Ascending aorta (tissue), 2 donors: ENCODE results near the gene WNT5A. TPM values are rescaled to one million over a fixed set of nuclear protein-coding genes. Genes with fewer than 3 reads are reported as not detected.

Experiments
- DNase-seq, 2 donors: peaks; one replicate each; pipeline ENCODE4 v3.0.0-alpha.2; 2019; ENCODE audit warnings: low spot score in 2 of 2
- H3K27ac ChIP-seq, 2 donors: fragments of 200-600 bp; sonication (generic); one replicate each; pipeline ENCODE4 v1.5.1; 2016 to 2017; ENCODE audit warnings: mild to moderate bottlenecking in 1 of 2
- H3K27me3 ChIP-seq: fragments of 200-600 bp; sonication (generic); one replicate; pipeline ENCODE4 v1.5.1; 2017
- H3K36me3 ChIP-seq, 2 donors: fragments of 200-600 bp; sonication (generic); one replicate each; pipeline ENCODE4 v1.5.1; 2016
- H3K4me1 ChIP-seq, 2 donors: fragments of 200-600 bp; sonication (generic); one replicate each; pipeline ENCODE4 v1.5.1; 2016 to 2017; ENCODE audit warnings: mild to moderate bottlenecking in 1 of 2
- H3K4me3 ChIP-seq, 2 donors: fragments of 200-600 bp; sonication (generic); one replicate each; pipeline ENCODE4 v1.5.1; 2016 to 2017; ENCODE audit warnings: mild to moderate bottlenecking in 1 of 2
- H3K9me3 ChIP-seq, 2 donors: fragments of 200-600 bp; sonication (generic); one replicate each; pipeline ENCODE4 v1.5.1; 2016
- CTCF ChIP-seq, 3 experiments: fragments of 200-600 bp in 2 of 3; fragments of 450-650 bp in 1 of 3; sonication (generic) in 2 of 3; IDR thresholded peaks; one replicate each; pipeline ENCODE4 v1.5.1; 2016 to 2019; ENCODE audit warnings: antibody characterized with exemption in 3 of 3, mild to moderate bottlenecking in 1 of 3, moderate library complexity in 1 of 3
- intact Hi-C: fragments of 100-400 bp; cut with DNase I; formaldehyde crosslinking; loops from one replicate; pipeline ENCODE4 v1.15.1; 2023
- total RNA-seq: library from RNA; depleted of rRNA; stranded (reverse); fragments of >200 nt; gene quantifications from one replicate; pipeline ENCODE4 v1.1.0, GENCODE V29; 2016

The WNT5A gene
- total RNA-seq, 1 donor from 2014 or later = 11.3 TPM

DNA sequence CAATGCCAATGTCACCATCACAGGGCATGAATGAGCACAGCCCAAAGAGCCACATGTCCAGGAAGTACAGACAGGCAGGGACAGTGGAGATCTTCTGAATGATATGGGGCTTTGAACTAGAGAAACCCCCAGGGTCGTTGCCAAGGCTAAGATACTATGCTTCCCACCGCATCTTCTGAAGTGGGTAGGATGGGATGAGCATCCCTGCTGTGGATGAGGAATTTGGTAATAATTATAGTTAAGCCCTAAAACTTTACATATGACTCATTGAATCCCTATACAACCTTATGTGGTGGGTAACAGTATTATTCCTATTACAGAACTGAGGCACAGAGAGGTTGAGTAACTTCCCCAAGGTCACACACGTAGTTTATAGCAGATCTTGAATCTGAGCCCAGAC lies 44.2 kb downstream of the WNT5A start:
- intact Hi-C loops = no loop called here
- Histone ChIP-seq H3K36me3 (no peaks in the 10 kb centered on the region), H3K27me3 (no peaks in the 10 kb centered on the region), H3K4me1 (no peaks in the 10 kb centered on the region), H3K4me3 (no peak overlapping the region), H3K27ac (no peak overlapping the region), H3K9me3 (no peaks in the 10 kb centered on the region)
- no peak for TF ChIP-seq CTCF (IDR thresholded peaks at IDR 0.05)
- no peak for DNase-seq

- H3K4me1 ChIP-seq = no peaks in the 10 kb centered on the region
- no peaks in the 10 kb centered on the region for H3K27me3 ChIP-seq
- no peak overlapping the region for H3K4me3 ChIP-seq
- no peaks in the 10 kb centered on the region for H3K9me3 ChIP-seq
- H3K27ac ChIP-seq = no peak overlapping the region
- TF ChIP-seq CTCF (IDR thresholded peaks at IDR 0.05) = no peak
- intact Hi-C loops = no loop called here
- no peak for DNase-seq
- H3K36me3 ChIP-seq = no peaks in the 10 kb centered on the region
These were observed 45.6 kb downstream of the WNT5A start for GRCh38 chr3:55441499-55441898.

DNA sequence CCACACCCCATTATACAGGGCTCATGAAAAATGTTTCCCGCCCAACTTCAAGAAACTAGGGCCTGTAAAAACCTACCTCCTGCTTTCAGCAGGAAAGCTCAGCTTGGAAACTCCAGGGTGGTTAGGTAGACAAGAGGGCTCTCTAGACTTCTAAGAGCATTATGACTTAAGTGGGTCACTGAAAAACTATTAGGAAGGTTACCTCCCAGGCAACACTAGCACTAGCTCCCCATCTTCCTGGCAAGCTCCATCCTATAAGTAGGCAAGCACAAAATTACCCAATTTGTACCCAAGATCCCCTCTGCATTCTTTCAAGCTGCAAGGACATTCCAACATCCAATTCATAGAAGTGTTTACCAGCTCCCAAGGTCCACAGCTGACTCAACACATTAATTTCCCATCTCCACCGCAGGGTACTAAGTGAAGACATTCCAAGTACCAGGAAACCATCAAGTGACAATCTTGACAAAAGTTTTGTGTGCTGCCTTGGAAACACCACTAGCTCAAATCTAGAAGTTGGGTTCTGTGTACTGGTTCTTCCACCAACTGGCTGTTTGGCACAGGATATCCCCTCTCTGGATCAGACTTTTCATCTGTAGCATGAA lies 46.9 kb downstream of the WNT5A start:
- intact Hi-C loops = no loop called here
- no peaks in the 10 kb centered on the region for H3K36me3 ChIP-seq
- no peak for DNase-seq

DNA sequence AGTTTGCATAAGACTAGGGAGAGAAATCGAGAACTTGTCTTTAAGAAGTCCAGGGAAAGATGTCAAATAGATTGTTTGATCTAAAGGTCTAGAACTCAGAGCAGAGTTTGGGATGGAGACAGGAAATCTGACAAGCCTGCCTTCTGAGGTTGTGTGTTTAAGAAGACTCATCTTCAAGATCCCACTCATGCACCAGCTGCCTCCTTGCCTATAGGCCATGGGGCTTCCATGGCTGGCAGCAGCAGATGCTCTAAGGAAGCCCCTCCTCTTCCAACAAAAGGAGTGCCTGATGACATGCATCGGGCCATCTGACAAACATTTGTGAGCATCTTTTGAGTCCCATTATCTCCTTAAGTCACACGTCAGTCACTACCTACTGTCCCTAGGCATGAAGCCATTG lies 47.4 kb downstream of the WNT5A start:
- H3K4me1 ChIP-seq = no peaks in the 10 kb centered on the region
- H3K27ac ChIP-seq = no peak overlapping the region
- H3K4me3 ChIP-seq = no peak overlapping the region
- intact Hi-C loops = no loop called here
- H3K9me3 ChIP-seq = no peaks in the 10 kb centered on the region
- H3K27me3 ChIP-seq = no peaks in the 10 kb centered on the region
- TF ChIP-seq CTCF (IDR thresholded peaks at IDR 0.05) = no peak
- H3K36me3 ChIP-seq = no peaks in the 10 kb centered on the region
- DNase-seq = no peak

More for the DNA sequence above, 46.9 kb downstream of the WNT5A start:
- H3K4me1 ChIP-seq = no peaks in the 10 kb centered on the region
- H3K27me3 ChIP-seq = no peaks in the 10 kb centered on the region
- H3K4me3 ChIP-seq = no peak overlapping the region
- H3K9me3 ChIP-seq = no peaks in the 10 kb centered on the region
- H3K27ac ChIP-seq = no peak overlapping the region
- no peak for TF ChIP-seq CTCF (IDR thresholded peaks at IDR 0.05)

DNA sequence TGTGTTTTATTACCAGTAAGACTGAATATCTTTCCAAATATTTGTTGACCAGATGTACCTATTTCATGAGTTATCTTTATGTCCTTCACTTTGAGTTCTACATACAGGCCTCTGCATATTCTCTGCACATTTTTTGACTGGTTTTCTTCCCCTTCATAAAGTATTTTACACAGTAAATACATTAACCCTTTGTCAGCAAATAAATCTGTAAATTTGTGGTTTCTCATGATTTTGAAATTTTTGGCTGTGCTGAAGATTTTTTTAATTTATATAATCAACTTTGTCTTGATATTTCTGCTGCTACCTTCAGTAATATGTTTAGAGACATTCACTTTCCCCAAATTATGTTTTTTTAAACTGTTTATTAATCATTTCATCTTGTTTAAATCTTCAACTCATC lies 50.5 kb downstream of the WNT5A start:
- TF ChIP-seq CTCF (IDR thresholded peaks at IDR 0.05) = no peak
- no peaks in the 10 kb centered on the region for H3K36me3 ChIP-seq
- H3K27ac ChIP-seq = no peak overlapping the region
- H3K9me3 ChIP-seq = no peaks in the 10 kb centered on the region
- H3K4me1 ChIP-seq = no peaks in the 10 kb centered on the region
- H3K4me3 ChIP-seq = no peak overlapping the region
- DNase-seq = no peak
- intact Hi-C loops = no loop called here
- no peaks in the 10 kb centered on the region for H3K27me3 ChIP-seq

DNA sequence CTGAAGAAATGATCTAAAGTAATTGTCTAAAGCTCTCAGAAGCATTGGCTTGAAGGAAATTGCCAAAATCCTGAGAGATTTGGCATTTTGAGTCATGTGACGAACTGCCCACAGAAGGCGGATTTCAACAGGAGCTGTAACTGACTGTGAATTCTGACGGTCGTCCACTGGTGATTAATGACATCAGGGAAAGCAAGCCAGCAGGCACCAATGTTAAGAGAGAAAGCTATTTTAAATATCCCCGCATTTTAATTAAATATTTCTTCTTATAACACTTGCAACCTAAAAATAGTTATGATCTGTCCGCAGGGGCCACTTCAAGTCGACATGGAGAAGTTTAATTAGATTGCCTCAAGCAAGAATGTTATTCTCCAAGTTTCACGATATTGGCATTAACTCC lies 51.6 kb downstream of the WNT5A start:
- no peak for DNase-seq
- Histone ChIP-seq H3K36me3 (no peaks in the 10 kb centered on the region), H3K27ac (no peak overlapping the region), H3K4me1 (no peaks in the 10 kb centered on the region), H3K27me3 (no peaks in the 10 kb centered on the region), H3K4me3 (no peak overlapping the region), H3K9me3 (no peaks in the 10 kb centered on the region)
- intact Hi-C loops = no loop called here
- no peak for TF ChIP-seq CTCF (IDR thresholded peaks at IDR 0.05)
